Kidney (tissue), 14 donors: Measurements from ENCODE around the gene CDH7. TPM values are rescaled to one million over a fixed set of nuclear protein-coding genes. Genes with fewer than 3 reads are reported as not detected.

Experiments used
- DNase-seq, 5 donors: peaks; one replicate each; pipeline ENCODE4 v3.0.0-alpha.2; 2013 to 2020
- FAIRE-seq: peaks from 2 replicates; lab custom pipeline; 2012; peaks lifted over from hg19 to GRCh38; lab: Jason Lieb, UNC
- H3K27ac ChIP-seq, 2 donors: one replicate each; pipeline ENCODE4 v1.7.0; 2013; ENCODE audit warnings: low read depth in 2 of 2, low read length in 2 of 2, inconsistent platforms in 1 of 2
- H3K27me3 ChIP-seq: one replicate; pipeline ENCODE4 v1.7.1; 2013; ENCODE audit warnings: low read length, inconsistent platforms; ENCODE audit not compliant: control insufficient read depth, insufficient read depth
- H3K36me3 ChIP-seq, 3 donors: one replicate each; pipeline versions ENCODE4 v1.7.0 to v1.7.1; 2013; ENCODE audit warnings: low read length in 3 of 3, control low read depth in 1 of 3, inconsistent platforms in 1 of 3; ENCODE audit not compliant: insufficient read depth in 3 of 3, control insufficient read depth in 2 of 3
- H3K4me1 ChIP-seq, 3 donors: one replicate each; pipeline versions ENCODE4 v1.7.0 to v1.7.1; 2013; ENCODE audit warnings: low read length in 3 of 3, inconsistent platforms in 1 of 3, low read depth in 1 of 3; ENCODE audit not compliant: control insufficient read depth in 2 of 3, insufficient read depth in 2 of 3
- H3K4me3 ChIP-seq, 3 donors: one replicate each; pipeline versions ENCODE4 v1.7.0 to v1.8.1; 2013; ENCODE audit warnings: low read length in 3 of 3, control low read depth in 1 of 3, inconsistent platforms in 1 of 3
- H3K9ac ChIP-seq, 3 donors: one replicate each; pipeline versions ENCODE4 v1.7.0 to v1.7.1; 2013; ENCODE audit warnings: low read length in 3 of 3, control low read depth in 1 of 3, inconsistent platforms in 1 of 3
- H3K9me3 ChIP-seq, 3 donors: one replicate each; pipeline versions ENCODE4 v1.7.0 to v1.7.1; 2013; ENCODE audit warnings: low read length in 3 of 3, control low read depth in 1 of 3, inconsistent platforms in 1 of 3; ENCODE audit not compliant: control insufficient read depth in 2 of 3, insufficient read depth in 1 of 3
- intact Hi-C: fragments of 100-400 bp; cut with DNase I; formaldehyde crosslinking; loops from one replicate; pipeline ENCODE4 v1.11.1; 2022
- polyA plus RNA-seq: library from polyadenylated mRNA; stranded (reverse); fragments of 350-450 nt; fragmentation: Illumina TruSeq; extraction: RNeasy Lipid Tissue Mini Kit (QIAGEN cat#74804); gene quantifications from one replicate; pipeline ENCODE4 v1.2.3, GENCODE V29; 2014; ENCODE audit warnings: low read depth, low replicate concordance; ENCODE audit not compliant: insufficient read depth
- total RNA-seq: library from RNA; stranded (reverse); fragmentation: NEBNext Ultra II Directional; extraction: Animal tissue kit (Norgen Biotek cat#: 25700); gene quantifications from one replicate; pipeline ENCODE4 v1.2.1, GENCODE V29; 2021
- TF ChIP-seq, protein P1 (sequence below): IDR thresholded peaks from 3 replicates; pipeline ENCODE4 v1.5.1; 2012; ENCODE audit warnings: mild to moderate bottlenecking, moderate library complexity, borderline replicate concordance; ENCODE audit not compliant: insufficient read depth; ENCODE audit errors: extremely low read depth
- donor health status: control.
- donor health status: control.
- donor health status: control.
- donor health status: control.
- donor health status: control.
- donor health status: DM: yes; HTN: yes; CAD: no.
- donor health status: Normal renal cell carcinoma (clear cell type).

The CDH7 gene
- total and polyA plus RNA-seq, 2 donors from 2014 or later = not detected

DNA sequence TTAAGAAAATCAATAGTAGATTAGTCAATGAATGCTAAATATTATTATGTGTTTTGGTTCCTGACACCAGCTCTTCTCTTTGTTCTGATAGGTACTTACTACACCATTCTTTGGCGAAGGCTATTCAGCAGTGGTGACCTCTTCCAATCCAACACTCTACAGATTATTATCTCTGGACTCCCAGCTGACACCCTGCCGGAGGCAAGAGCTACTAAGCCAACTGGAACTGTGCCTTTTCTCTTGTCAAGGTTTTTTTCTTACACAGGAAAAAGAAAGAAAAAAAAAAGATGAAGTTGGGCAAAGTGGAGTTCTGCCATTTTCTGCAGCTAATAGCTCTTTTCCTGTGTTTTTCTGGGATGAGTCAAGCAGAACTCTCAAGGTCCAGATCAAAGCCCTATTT, 11.7 kb downstream of the CDH7 start:
- Histone ChIP-seq H3K27ac (no peak overlapping the region), H3K9me3 (no peaks in the 10 kb centered on the region), H3K9ac (no peak overlapping the region), H3K27me3 (no peaks in the 10 kb centered on the region), H3K4me3 (no peak overlapping the region), H3K36me3 (no peaks in the 10 kb centered on the region), H3K4me1 (no peaks in the 10 kb centered on the region)
- FAIRE-seq (no peak), DNase-seq (no peak)
- intact Hi-C loops = no loop called here
- TF ChIP-seq, protein P1, sequence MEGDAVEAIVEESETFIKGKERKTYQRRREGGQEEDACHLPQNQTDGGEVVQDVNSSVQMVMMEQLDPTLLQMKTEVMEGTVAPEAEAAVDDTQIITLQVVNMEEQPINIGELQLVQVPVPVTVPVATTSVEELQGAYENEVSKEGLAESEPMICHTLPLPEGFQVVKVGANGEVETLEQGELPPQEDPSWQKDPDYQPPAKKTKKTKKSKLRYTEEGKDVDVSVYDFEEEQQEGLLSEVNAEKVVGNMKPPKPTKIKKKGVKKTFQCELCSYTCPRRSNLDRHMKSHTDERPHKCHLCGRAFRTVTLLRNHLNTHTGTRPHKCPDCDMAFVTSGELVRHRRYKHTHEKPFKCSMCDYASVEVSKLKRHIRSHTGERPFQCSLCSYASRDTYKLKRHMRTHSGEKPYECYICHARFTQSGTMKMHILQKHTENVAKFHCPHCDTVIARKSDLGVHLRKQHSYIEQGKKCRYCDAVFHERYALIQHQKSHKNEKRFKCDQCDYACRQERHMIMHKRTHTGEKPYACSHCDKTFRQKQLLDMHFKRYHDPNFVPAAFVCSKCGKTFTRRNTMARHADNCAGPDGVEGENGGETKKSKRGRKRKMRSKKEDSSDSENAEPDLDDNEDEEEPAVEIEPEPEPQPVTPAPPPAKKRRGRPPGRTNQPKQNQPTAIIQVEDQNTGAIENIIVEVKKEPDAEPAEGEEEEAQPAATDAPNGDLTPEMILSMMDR = no peak

DNA sequence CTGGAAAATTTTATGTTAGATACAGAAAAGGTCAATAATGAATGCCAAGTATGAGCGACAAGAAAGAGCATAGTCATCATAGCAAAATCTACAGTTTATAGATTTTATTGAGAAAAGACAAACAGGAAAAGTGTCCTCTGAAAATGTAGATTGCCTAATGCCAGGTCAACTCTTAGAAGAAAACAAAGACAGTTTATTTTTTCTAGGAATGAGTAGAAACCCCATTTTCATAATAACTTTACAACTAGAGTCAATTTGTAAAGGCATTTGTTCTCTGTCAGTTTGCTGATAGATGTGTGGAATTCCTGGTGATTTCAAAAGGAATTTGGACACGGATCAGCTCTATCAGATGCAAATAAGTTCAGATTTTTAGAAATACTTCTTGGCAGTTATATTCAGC, 16.6 kb downstream of the CDH7 start:
- H3K4me3 ChIP-seq = no peak overlapping the region
- no peak overlapping the region for H3K9ac ChIP-seq
- FAIRE-seq (no peak), DNase-seq (no peak)
- no peaks in the 10 kb centered on the region for H3K9me3 ChIP-seq
- no peaks in the 10 kb centered on the region for H3K27me3 ChIP-seq
- TF ChIP-seq, protein P1 = no peak
- H3K36me3 ChIP-seq = no peaks in the 10 kb centered on the region
- H3K27ac ChIP-seq = no peak overlapping the region
- H3K4me1 ChIP-seq = no peaks in the 10 kb centered on the region
- intact Hi-C loops = no loop called here

DNA sequence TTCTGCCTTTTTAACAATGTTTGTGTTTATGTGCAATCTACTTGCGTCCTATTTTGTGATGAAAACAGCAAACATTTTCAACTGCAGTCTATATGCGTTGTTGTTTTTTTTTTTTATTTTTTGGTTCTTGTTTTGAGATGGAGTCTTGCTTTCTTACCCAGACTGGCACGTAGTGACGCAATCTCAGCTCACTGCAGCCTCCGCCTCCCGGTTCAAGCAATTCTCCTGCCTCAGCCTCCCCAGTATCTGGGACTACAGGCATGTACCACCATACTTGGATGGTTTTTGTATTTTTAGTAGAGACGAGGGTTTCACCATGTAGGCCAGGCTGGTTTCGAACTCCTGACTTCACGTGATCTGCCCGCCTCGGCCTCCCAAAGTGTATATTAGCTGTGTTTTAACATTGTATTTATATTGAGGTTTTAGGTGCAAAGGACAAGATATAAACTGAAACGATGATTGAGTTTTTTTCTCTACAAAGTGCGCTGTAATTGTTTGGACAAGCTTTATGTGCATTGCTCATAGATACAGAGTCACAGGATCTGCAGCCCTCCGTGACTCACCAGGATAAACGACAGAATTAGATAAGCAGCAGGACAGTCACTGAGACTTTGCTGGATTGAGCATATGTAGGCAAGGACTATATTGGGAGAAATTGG, 17.4 kb downstream of the CDH7 start:
- Histone ChIP-seq H3K9ac (no peak overlapping the region), H3K4me3 (no peak overlapping the region), H3K9me3 (no peaks in the 10 kb centered on the region), H3K4me1 (no peaks in the 10 kb centered on the region), H3K27me3 (no peaks in the 10 kb centered on the region), H3K36me3 (no peaks in the 10 kb centered on the region), H3K27ac (no peak overlapping the region)
- FAIRE-seq = no peak
- TF ChIP-seq, protein P1 = no peak
- intact Hi-C loops = no loop called here
- DNase-seq = no peak

DNA sequence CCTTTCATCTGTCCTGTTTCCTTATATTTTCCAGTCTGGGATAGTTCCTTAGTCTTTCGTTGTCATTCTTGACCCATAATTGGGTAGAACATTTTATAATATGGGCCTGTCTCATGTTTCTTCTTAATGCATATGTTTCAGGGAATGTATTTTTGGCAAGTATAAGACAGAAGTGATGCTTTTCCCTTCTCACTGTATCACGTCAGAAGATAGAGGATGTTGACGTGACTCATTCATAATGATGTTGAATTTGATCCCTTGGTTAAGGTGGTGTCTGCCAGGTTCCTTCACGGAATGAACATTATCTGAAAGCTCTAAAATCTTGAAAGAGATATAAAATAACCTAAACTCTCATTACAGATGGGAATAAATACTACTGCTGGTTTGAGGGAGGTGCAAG, 18.8 kb downstream of the CDH7 start:
- no peak for FAIRE-seq
- H3K4me1 ChIP-seq = no peaks in the 10 kb centered on the region
- no peak overlapping the region for H3K9ac ChIP-seq
- H3K9me3 ChIP-seq = no peaks in the 10 kb centered on the region
- H3K27me3 ChIP-seq = no peaks in the 10 kb centered on the region
- H3K4me3 ChIP-seq = no peak overlapping the region
- TF ChIP-seq, protein P1 = no peak
- no peak for DNase-seq
- intact Hi-C loops = no loop called here
- H3K27ac ChIP-seq = no peak overlapping the region
- H3K36me3 ChIP-seq = no peaks in the 10 kb centered on the region
